Stimulated activated effector memory CD8-positive, alpha-beta T cell treated with anti-CD3 and anti-CD28 coated beads, Interleukin-12 subunit alpha, Interleukin-12 subunit beta, amount 100 ng/mL, for 72 hours (primary cell): Measurements from ENCODE around the gene FRMPD4.

Source experiments
- ATAC-seq: fragments of 150-1000 bp; cut with Tn5 transposase; 2 replicates; pipeline ENCODE4 v1.10.0; 2021
- DNase-seq, 2 donors: peaks; one replicate each; pipeline ENCODE4 v3.0.0; 2021 to 2022; ENCODE audit warnings: low spot score in 2 of 2
- H3K27ac Mint-ChIP-seq: one replicate; pipeline ENCODE4 v1.8.0; 2022; ENCODE audit warnings: mild to moderate bottlenecking, mixed read lengths
- H3K36me3 Mint-ChIP-seq: one replicate; pipeline ENCODE4 v1.8.0; 2022; ENCODE audit warnings: mild to moderate bottlenecking, mixed read lengths
- H3K4me1 Mint-ChIP-seq: one replicate; pipeline ENCODE4 v1.8.0; 2022; ENCODE audit warnings: mixed read lengths
- H3K4me3 Mint-ChIP-seq: one replicate; pipeline ENCODE4 v1.8.0; 2022; ENCODE audit warnings: mild to moderate bottlenecking, mixed read lengths
- H3K9me3 Mint-ChIP-seq: one replicate; pipeline ENCODE4 v1.8.0; 2022; ENCODE audit warnings: mixed read lengths

FRMPD4 gene

DNA sequence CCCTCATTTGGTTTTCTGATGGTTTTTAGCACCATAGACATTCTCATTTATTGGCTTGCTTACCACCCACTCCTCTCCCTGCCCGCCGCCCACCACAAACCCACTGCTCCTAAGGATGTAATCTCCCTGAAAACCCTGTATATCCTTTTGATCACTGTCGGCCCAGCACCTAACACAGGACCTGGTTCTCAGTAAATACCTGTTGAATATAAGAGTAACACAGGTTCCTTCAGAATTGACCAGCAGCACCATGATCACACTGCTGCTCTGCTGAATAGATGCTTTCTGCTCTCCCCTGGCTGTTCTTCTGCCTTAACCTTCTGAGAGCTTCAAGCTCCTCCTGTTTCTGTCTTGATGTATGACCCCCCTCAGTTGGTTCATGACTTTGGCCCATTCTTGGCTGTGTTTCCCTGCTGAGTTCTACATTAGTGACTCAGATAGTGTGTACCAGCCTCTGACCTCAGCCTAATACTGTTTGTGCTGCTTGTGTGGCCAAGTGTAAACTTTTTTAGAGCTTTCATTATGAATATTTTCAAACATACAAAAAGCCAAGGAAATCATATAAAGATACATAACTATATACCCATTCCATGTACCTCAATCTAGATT, 265.3 kb downstream of the FRMPD4 start:
- H3K4me3 Mint-ChIP-seq: no peak overlapping the region
- H3K4me1 Mint-ChIP-seq: no peaks in the 10 kb centered on the region
- DNase-seq (no peak), ATAC-seq (no peak)
- H3K9me3 Mint-ChIP-seq: no peaks in the 10 kb centered on the region
- no peaks in the 10 kb centered on the region for H3K36me3 Mint-ChIP-seq
- H3K27ac Mint-ChIP-seq: no peak overlapping the region

- DNase-seq (no peak), ATAC-seq (no peak)
- Mint-ChIP-seq H3K36me3 (no peaks in the 10 kb centered on the region), H3K4me3 (no peak overlapping the region), H3K4me1 (no peaks in the 10 kb centered on the region), H3K27ac (no peak overlapping the region), H3K9me3 (no peaks in the 10 kb centered on the region)
Measured at GRCh38 chrX:12405306-12405705, 267.0 kb downstream of the FRMPD4 start.

DNA sequence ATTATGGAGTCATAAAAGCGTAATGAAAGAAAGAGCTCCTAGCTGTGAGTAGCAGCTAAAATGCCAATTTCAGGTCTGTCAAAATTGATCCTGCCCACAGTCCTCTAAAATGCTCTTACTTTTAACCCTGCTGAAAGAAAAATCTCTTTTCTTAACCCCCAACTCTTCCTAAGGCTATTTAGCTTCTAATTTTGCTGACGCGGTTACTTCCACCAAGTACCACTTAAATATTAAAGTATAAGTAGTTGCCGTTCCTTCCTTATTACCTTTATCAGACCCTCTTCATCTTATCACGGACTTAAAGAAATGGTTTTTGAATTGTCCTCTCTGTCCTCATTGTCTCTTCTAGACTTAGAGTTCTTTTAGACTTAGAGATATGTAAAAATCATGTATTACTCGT, 272.2 kb downstream of the FRMPD4 start:
- Mint-ChIP-seq H3K9me3 (no peaks in the 10 kb centered on the region), H3K27ac (no peak overlapping the region), H3K36me3 (no peaks in the 10 kb centered on the region), H3K4me1 (no peaks in the 10 kb centered on the region), H3K4me3 (no peak overlapping the region)
- DNase-seq (no peak), ATAC-seq (no peak)

- no peak for DNase-seq
- H3K36me3 Mint-ChIP-seq: no peaks in the 10 kb centered on the region
- no peaks in the 10 kb centered on the region for H3K9me3 Mint-ChIP-seq
- no peak overlapping the region for H3K4me3 Mint-ChIP-seq
- no peak overlapping the region for H3K27ac Mint-ChIP-seq
- ATAC-seq: no peak
- no peaks in the 10 kb centered on the region for H3K4me1 Mint-ChIP-seq
Measured at GRCh38 chrX:12411831-12412230, 273.6 kb downstream of the FRMPD4 start.

DNA sequence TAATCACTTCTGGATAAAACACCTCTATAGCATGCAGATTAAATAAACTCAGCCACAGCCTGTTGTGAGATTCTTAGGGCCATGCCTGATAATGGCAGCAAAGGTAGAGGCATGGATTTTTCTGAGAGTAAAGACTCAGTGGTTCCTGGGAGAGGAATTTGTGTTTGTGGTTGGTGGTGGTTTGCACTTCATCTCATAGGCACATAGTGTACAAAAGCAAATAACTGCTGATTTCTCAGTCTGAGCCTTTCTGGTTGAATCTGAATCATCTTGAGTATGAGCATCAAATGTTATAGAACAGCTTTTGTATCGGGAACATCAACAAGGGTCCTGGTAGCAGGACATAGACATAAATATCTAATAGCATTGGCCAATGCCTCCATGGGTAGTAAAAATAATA, 274.3 kb downstream of the FRMPD4 start:
- Mint-ChIP-seq H3K36me3 (no peaks in the 10 kb centered on the region), H3K9me3 (no peaks in the 10 kb centered on the region), H3K4me3 (no peak overlapping the region), H3K4me1 (no peaks in the 10 kb centered on the region), H3K27ac (no peak overlapping the region)
- DNase-seq (no peak), ATAC-seq (no peak)

DNA sequence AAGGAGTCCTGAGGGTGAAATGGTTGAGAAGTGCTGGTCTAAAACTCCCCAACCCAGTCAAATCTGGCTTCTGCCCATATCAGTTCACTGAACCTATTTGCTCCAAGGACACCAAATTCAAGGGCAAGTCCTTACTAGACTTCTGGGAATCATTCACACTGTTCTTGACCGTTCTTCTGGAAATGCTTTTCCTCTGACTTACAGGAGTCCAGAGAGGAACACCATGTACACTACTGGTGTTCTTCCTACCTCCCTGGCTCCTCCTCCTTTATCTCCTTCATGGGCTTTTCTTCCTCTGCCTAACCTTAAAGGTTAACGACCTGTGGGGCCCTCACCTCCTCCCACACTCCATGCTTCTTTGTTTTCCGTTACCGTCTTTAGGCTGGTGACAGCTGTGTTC, 281.3 kb downstream of the FRMPD4 start:
- no peak overlapping the region for H3K4me3 Mint-ChIP-seq
- DNase-seq: no peak
- no peak for ATAC-seq
- no peak overlapping the region for H3K27ac Mint-ChIP-seq
- no peaks in the 10 kb centered on the region for H3K4me1 Mint-ChIP-seq
- H3K9me3 Mint-ChIP-seq: peaks cover 5% of the 10 kb centered on the region
- no peaks in the 10 kb centered on the region for H3K36me3 Mint-ChIP-seq

DNA sequence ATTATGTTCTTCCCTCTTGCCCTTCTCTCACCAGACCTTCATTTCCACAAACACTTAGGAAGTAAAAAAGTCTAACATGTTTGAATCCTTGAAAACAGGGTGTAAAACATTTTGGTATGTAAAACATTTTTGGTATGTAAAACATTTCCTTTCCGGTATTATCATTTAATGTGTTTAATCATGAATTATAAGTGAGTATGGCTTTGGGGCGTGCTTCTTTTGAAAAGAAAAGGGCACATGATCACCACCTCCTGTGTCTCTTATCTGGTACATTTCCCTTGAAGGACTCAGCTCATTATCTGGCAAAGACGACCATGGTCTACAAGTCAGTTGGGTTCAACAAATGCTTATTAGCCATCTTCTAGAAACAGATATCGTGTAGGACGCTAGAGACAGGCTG, 283.6 kb downstream of the FRMPD4 start:
- no peaks in the 10 kb centered on the region for H3K36me3 Mint-ChIP-seq
- H3K9me3 Mint-ChIP-seq: peaks cover 5% of the 10 kb centered on the region
- H3K4me3 Mint-ChIP-seq: no peak overlapping the region
- no peak overlapping the region for H3K27ac Mint-ChIP-seq
- DNase-seq (no peak), ATAC-seq (no peak)
- H3K4me1 Mint-ChIP-seq: no peaks in the 10 kb centered on the region

DNA sequence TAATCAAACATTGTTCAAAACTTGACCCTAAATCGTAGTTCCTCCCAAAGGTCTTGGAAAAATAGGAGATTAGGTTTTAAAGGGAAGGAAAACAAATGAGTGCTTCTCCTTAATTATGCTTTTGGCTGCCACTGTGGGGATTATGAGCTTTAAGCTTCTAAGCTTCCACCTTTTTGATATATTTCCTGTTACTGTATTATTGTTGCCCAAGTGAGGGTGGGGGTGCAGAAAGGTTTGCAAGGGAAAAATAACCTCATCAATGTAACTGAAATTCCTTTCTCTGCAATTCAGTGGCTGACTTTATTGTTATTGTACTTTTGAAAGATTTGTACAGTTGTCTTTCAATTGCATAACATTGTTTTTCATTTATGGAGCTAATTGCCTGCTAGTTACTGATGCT, 285.1 kb downstream of the FRMPD4 start:
- Mint-ChIP-seq H3K4me3 (no peak overlapping the region), H3K27ac (no peak overlapping the region), H3K36me3 (no peaks in the 10 kb centered on the region), H3K4me1 (no peaks in the 10 kb centered on the region), H3K9me3 (peaks cover 5% of the 10 kb centered on the region)
- no peak for ATAC-seq
- DNase-seq: no peak

DNA sequence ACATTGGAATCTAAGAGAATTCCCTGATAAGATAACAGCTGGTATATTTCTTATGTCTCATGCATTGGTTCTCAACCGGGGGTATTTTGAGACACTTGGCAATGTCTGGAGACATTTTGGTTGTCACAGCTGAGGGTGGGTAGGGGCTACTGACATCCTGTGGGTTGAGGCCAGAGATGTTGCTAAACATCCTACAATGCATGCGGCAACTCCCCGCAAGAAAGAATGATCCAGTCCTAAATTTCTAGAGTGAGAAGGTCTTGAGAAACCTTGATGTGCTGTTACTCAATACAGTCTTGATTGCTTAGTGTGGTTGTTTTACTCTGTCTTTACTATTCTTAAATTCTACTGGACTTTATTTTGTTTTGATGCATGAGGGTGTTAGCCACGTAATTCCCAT, 287.2 kb downstream of the FRMPD4 start:
- Mint-ChIP-seq H3K4me1 (no peaks in the 10 kb centered on the region), H3K27ac (no peak overlapping the region), H3K4me3 (no peak overlapping the region), H3K9me3 (peaks cover 3% of the 10 kb centered on the region), H3K36me3 (no peaks in the 10 kb centered on the region)
- DNase-seq (no peak), ATAC-seq (no peak)

- Mint-ChIP-seq H3K4me1 (no peaks in the 10 kb centered on the region), H3K36me3 (no peaks in the 10 kb centered on the region), H3K4me3 (no peak overlapping the region), H3K9me3 (no peaks in the 10 kb centered on the region), H3K27ac (no peak overlapping the region)
- ATAC-seq (no peak), DNase-seq (no peak)
Measured at GRCh38 chrX:12426420-12426819, 288.1 kb downstream of the FRMPD4 start.

DNA sequence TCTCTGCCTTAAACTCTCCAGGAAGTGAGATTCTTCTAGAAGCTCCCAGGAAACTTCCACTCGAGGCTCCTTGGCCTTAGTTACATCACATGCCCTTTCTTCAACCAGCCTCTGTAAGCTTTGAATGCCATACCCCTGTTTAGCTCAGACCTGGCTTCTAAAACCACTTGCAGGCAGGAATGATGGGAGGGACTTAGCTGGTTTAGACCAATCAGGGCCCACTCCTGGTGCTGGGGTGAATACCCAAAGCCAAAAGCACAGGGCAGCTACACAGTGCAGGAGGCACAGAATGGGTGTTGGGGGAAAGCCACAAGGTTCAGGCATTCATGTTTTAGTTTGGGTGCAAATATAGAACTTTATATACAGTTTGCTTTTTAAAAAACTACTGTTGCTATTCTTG, 296.2 kb downstream of the FRMPD4 start:
- Mint-ChIP-seq H3K27ac (no peak overlapping the region), H3K4me3 (no peak overlapping the region), H3K9me3 (no peaks in the 10 kb centered on the region), H3K36me3 (no peaks in the 10 kb centered on the region), H3K4me1 (no peaks in the 10 kb centered on the region)
- no peak for DNase-seq
- no peak for ATAC-seq

DNA sequence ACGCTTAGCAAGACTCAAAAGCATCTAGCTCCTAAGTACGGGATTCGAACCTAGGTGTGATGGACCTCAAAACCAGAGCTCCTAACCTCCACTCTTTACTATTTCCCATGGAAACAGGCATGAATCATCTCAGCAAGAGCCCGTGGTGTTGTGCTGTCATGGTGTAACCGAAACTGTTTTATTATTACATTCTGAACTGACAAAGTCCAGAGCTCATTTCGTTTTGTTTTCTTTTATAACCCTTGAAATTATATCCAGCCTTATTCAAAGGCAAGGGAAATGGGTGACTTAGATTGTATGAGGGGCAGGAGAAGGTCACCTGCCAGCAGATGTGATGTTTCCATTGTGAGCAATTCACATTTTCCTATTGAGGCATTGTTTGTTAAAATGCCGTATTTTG, 301.1 kb downstream of the FRMPD4 start:
- H3K4me1 Mint-ChIP-seq: no peaks in the 10 kb centered on the region
- no peak overlapping the region for H3K4me3 Mint-ChIP-seq
- H3K9me3 Mint-ChIP-seq: no peaks in the 10 kb centered on the region
- H3K27ac Mint-ChIP-seq: no peak overlapping the region
- DNase-seq (no peak), ATAC-seq (no peak)
- H3K36me3 Mint-ChIP-seq: no peaks in the 10 kb centered on the region

DNA sequence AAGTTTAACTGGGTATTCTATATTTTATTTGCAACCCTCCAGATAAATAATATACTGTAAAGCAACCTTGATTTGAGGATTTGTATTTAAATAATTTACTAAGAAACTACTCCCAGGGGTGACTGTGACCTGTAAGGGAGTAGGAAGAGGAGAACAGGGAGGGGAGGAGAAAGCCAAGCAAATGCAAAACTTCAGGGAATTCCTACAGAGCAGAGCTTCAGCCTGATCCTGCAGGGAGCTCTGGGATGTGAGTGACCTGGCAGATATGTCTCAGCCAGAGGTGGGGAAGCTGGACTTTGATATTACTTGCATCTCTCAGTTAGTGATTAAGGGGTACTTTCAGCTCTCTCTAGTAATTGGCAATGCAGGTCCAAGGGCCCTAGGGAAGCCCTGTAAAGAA, 302.0 kb downstream of the FRMPD4 start:
- no peak overlapping the region for H3K27ac Mint-ChIP-seq
- H3K4me3 Mint-ChIP-seq: no peak overlapping the region
- DNase-seq: no peak
- H3K9me3 Mint-ChIP-seq: no peaks in the 10 kb centered on the region
- H3K4me1 Mint-ChIP-seq: no peaks in the 10 kb centered on the region
- H3K36me3 Mint-ChIP-seq: no peaks in the 10 kb centered on the region
- ATAC-seq: no peak

DNA sequence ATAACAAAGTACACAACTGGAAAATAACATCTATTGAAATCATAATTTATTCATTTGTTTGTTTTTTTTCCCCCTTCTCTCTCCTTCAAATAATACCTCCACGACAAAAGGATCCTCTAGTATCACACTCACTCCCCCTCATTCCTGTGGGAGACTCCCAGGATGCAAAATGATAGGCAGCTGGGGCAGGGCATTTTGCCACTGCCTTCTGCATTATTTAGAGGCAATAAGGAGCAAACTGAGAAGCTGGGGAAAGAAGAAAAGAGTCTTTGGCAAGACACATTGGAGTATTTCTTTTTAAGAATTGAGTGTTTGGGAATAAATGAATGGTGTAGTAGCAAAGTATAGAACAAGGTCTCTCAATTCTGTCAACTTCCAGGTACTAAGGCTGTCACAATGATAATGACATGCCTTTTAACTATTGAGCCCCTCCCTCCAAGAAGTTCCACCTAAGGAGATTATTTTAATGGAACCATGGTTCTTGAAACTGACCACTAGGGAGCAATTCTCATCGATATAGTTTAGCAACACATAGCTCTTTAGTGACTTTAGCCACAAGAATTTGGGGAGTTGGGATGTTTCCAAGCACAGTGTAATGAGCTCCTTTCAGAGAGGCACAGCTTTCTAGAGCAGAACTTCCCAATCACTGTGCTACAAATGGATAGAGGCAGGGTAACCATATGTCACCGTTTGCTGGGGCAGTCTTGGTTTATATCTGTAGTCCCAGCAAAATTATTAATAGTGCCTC, 303.3 kb downstream of the FRMPD4 start:
- ATAC-seq (no peak), DNase-seq (no peak)
- Mint-ChIP-seq H3K27ac (no peak overlapping the region), H3K36me3 (no peaks in the 10 kb centered on the region), H3K4me1 (no peaks in the 10 kb centered on the region), H3K9me3 (no peaks in the 10 kb centered on the region), H3K4me3 (no peak overlapping the region)

- Mint-ChIP-seq H3K4me3 (no peak overlapping the region), H3K27ac (no peak overlapping the region), H3K4me1 (no peaks in the 10 kb centered on the region), H3K9me3 (no peaks in the 10 kb centered on the region), H3K36me3 (no peaks in the 10 kb centered on the region)
- ATAC-seq: peak; percentile 65
- no peak for DNase-seq
Measured at GRCh38 chrX:12443534-12444098, 305.3 kb downstream of the FRMPD4 start.

- Mint-ChIP-seq H3K9me3 (peaks cover 3% of the 10 kb centered on the region), H3K27ac (no peak overlapping the region), H3K36me3 (no peaks in the 10 kb centered on the region), H3K4me3 (no peak overlapping the region), H3K4me1 (no peaks in the 10 kb centered on the region)
- DNase-seq: no peak
- ATAC-seq: no peak
Measured at GRCh38 chrX:12446342-12447075, 308.2 kb downstream of the FRMPD4 start.
